ENCODE data around the gene BTBD16.

Gene BTBD16

GRCh38 chr10:122316224-122316884 lies 45.3 kb downstream of the BTBD16 start:
- peaks cover 10% of the 10 kb centered on the region for H3K27me3 Mint-ChIP-seq (ENCODE audit: low read depth)
- H3K4me1 Mint-ChIP-seq (ENCODE audit: low read depth), result no peaks in the 10 kb centered on the region
- H3K4me3 Mint-ChIP-seq, result no peak overlapping the region
- H3K9me3 Mint-ChIP-seq, result peaks cover 7% of the 10 kb centered on the region
- H3K27ac Mint-ChIP-seq, result no peak overlapping the region
- no peaks in the 10 kb centered on the region for H3K36me3 Mint-ChIP-seq (ENCODE audit: low read depth)
- DNase-seq (ENCODE audit: low spot score), result no peak

- Mint-ChIP-seq H3K4me1 (ENCODE audit: low read depth) (no peaks in the 10 kb centered on the region), H3K36me3 (ENCODE audit: low read depth) (no peaks in the 10 kb centered on the region), H3K27me3 (ENCODE audit: low read depth) (peaks cover 7% of the 10 kb centered on the region), H3K27ac (no peak overlapping the region), H3K4me3 (no peak overlapping the region), H3K9me3 (peaks cover 7% of the 10 kb centered on the region)
- DNase-seq (ENCODE audit: low spot score), result no peak
These were observed 50.9 kb downstream of the BTBD16 start for GRCh38 chr10:122321960-122322359.

- no peaks in the 10 kb centered on the region for H3K36me3 Mint-ChIP-seq (ENCODE audit: low read depth)
- no peak overlapping the region for H3K4me3 Mint-ChIP-seq
- no peak overlapping the region for H3K27ac Mint-ChIP-seq
- peaks cover 7% of the 10 kb centered on the region for H3K9me3 Mint-ChIP-seq
- DNase-seq (ENCODE audit: low spot score), result no peak
- H3K27me3 Mint-ChIP-seq (ENCODE audit: low read depth), result peaks cover 7% of the 10 kb centered on the region
- no peaks in the 10 kb centered on the region for H3K4me1 Mint-ChIP-seq (ENCODE audit: low read depth)
These were observed 52.1 kb downstream of the BTBD16 start for GRCh38 chr10:122323189-122323588.

GRCh38 chr10:122323941-122324675 lies 53.0 kb downstream of the BTBD16 start:
- Mint-ChIP-seq H3K27me3 (ENCODE audit: low read depth) (peaks cover 7% of the 10 kb centered on the region), H3K9me3 (peaks cover 7% of the 10 kb centered on the region), H3K27ac (no peak overlapping the region), H3K36me3 (ENCODE audit: low read depth) (no peaks in the 10 kb centered on the region), H3K4me3 (no peak overlapping the region), H3K4me1 (ENCODE audit: low read depth) (no peaks in the 10 kb centered on the region)
- DNase-seq (ENCODE audit: low spot score), result no peak

- DNase-seq (ENCODE audit: low spot score), result no peak
- Mint-ChIP-seq H3K4me3 (no peak overlapping the region), H3K36me3 (ENCODE audit: low read depth) (no peaks in the 10 kb centered on the region), H3K9me3 (no peaks in the 10 kb centered on the region), H3K27ac (no peak overlapping the region), H3K27me3 (ENCODE audit: low read depth) (peaks cover 7% of the 10 kb centered on the region), H3K4me1 (ENCODE audit: low read depth) (no peaks in the 10 kb centered on the region)
These were observed 54.1 kb downstream of the BTBD16 start for GRCh38 chr10:122325235-122325634.

- no peaks in the 10 kb centered on the region for H3K36me3 Mint-ChIP-seq (ENCODE audit: low read depth)
- no peaks in the 10 kb centered on the region for H3K4me1 Mint-ChIP-seq (ENCODE audit: low read depth)
- H3K27me3 Mint-ChIP-seq (ENCODE audit: low read depth), result peaks cover 7% of the 10 kb centered on the region
- no peaks in the 10 kb centered on the region for H3K9me3 Mint-ChIP-seq
- no peak for DNase-seq (ENCODE audit: low spot score)
- H3K4me3 Mint-ChIP-seq, result no peak overlapping the region
- no peak overlapping the region for H3K27ac Mint-ChIP-seq
These were observed 55.3 kb downstream of the BTBD16 start for GRCh38 chr10:122326385-122326784.

- no peak for DNase-seq (ENCODE audit: low spot score)
- Mint-ChIP-seq H3K4me3 (no peak overlapping the region), H3K27ac (no peak overlapping the region), H3K4me1 (ENCODE audit: low read depth) (no peaks in the 10 kb centered on the region), H3K27me3 (ENCODE audit: low read depth) (peaks cover 5% of the 10 kb centered on the region), H3K9me3 (no peaks in the 10 kb centered on the region), H3K36me3 (ENCODE audit: low read depth) (no peaks in the 10 kb centered on the region)
These were observed 55.7 kb downstream of the BTBD16 start for GRCh38 chr10:122326806-122327205.

GRCh38 chr10:122327237-122328206 lies 56.4 kb downstream of the BTBD16 start:
- Mint-ChIP-seq H3K4me3 (no peak overlapping the region), H3K27ac (no peak overlapping the region), H3K9me3 (no peaks in the 10 kb centered on the region), H3K4me1 (ENCODE audit: low read depth) (no peaks in the 10 kb centered on the region), H3K36me3 (ENCODE audit: low read depth) (no peaks in the 10 kb centered on the region), H3K27me3 (ENCODE audit: low read depth) (peaks cover 5% of the 10 kb centered on the region)
- no peak for DNase-seq (ENCODE audit: low spot score)

GRCh38 chr10:122328676-122329075 lies 57.6 kb downstream of the BTBD16 start:
- no peaks in the 10 kb centered on the region for H3K4me1 Mint-ChIP-seq (ENCODE audit: low read depth)
- no peak for DNase-seq (ENCODE audit: low spot score)

GRCh38 chr10:122329416-122329815 lies 58.3 kb downstream of the BTBD16 start:
- no peak overlapping the region for H3K27ac Mint-ChIP-seq

More at GRCh38 chr10:122328676-122329075, 57.6 kb downstream of the BTBD16 start:
- Mint-ChIP-seq H3K4me3 (no peak overlapping the region), H3K9me3 (no peaks in the 10 kb centered on the region), H3K27ac (no peak overlapping the region), H3K36me3 (ENCODE audit: low read depth) (no peaks in the 10 kb centered on the region), H3K27me3 (ENCODE audit: low read depth) (peaks cover 5% of the 10 kb centered on the region)

GRCh38 chr10:122331100-122331499 lies 60.0 kb downstream of the BTBD16 start:
- H3K9me3 Mint-ChIP-seq, result no peaks in the 10 kb centered on the region
- no peaks in the 10 kb centered on the region for H3K36me3 Mint-ChIP-seq (ENCODE audit: low read depth)
- no peak overlapping the region for H3K27ac Mint-ChIP-seq
- no peaks in the 10 kb centered on the region for H3K4me1 Mint-ChIP-seq (ENCODE audit: low read depth)
- DNase-seq (ENCODE audit: low spot score), result no peak
- H3K27me3 Mint-ChIP-seq (ENCODE audit: low read depth), result peaks cover 5% of the 10 kb centered on the region
- no peak overlapping the region for H3K4me3 Mint-ChIP-seq

More at GRCh38 chr10:122329416-122329815, 58.3 kb downstream of the BTBD16 start:
- Mint-ChIP-seq H3K4me1 (ENCODE audit: low read depth) (no peaks in the 10 kb centered on the region), H3K9me3 (no peaks in the 10 kb centered on the region), H3K27me3 (ENCODE audit: low read depth) (peaks cover 5% of the 10 kb centered on the region), H3K36me3 (ENCODE audit: low read depth) (no peaks in the 10 kb centered on the region), H3K4me3 (no peak overlapping the region)
- no peak for DNase-seq (ENCODE audit: low spot score)

- H3K4me3 Mint-ChIP-seq, result no peak overlapping the region
- DNase-seq (ENCODE audit: low spot score), result no peak
- no peaks in the 10 kb centered on the region for H3K36me3 Mint-ChIP-seq (ENCODE audit: low read depth)
- H3K9me3 Mint-ChIP-seq, result no peaks in the 10 kb centered on the region
- no peaks in the 10 kb centered on the region for H3K4me1 Mint-ChIP-seq (ENCODE audit: low read depth)
- peaks cover 4% of the 10 kb centered on the region for H3K27me3 Mint-ChIP-seq (ENCODE audit: low read depth)
- no peak overlapping the region for H3K27ac Mint-ChIP-seq
These were observed 60.7 kb downstream of the BTBD16 start for GRCh38 chr10:122331615-122332446.

- Mint-ChIP-seq H3K4me1 (ENCODE audit: low read depth) (no peaks in the 10 kb centered on the region), H3K27me3 (ENCODE audit: low read depth) (peaks cover 4% of the 10 kb centered on the region), H3K9me3 (no peaks in the 10 kb centered on the region), H3K4me3 (no peak overlapping the region), H3K27ac (no peak overlapping the region), H3K36me3 (ENCODE audit: low read depth) (no peaks in the 10 kb centered on the region)
- peak; percentile 48 for DNase-seq (ENCODE audit: low spot score)
These were observed 61.9 kb downstream of the BTBD16 start for GRCh38 chr10:122333037-122333436.

Measured in T-helper 2 cell treated with Interferon-gamma antibody and Interleukin-4, amounts not matched to agents 5 μg/mL and 100 μg/mL, for 36 hours (primary cell).